ENCODE measurements around the gene PIKFYVE. TPM values are rescaled to one million over a fixed set of nuclear protein-coding genes. Genes with fewer than 3 reads are reported as not detected.
"Not testable (repeated sequence)": the region's sequence is repeated elsewhere in the genome, so short reads cannot be mapped to it uniquely, and the experiment has no call there.

The PIKFYVE gene
- total RNA-seq, 1 donor from 2014 or later, result 28.7 TPM

- Mint-ChIP-seq H3K9me3 (no peaks in the 10 kb centered on the region), H3K27me3 (ENCODE audit: insufficient read depth) (peaks cover 24% of the 10 kb centered on the region), H3K4me3 (no peak overlapping the region), H3K27ac (no peak overlapping the region), H3K4me1 (ENCODE audit: low read depth) (no peaks in the 10 kb centered on the region), H3K36me3 (ENCODE audit: low read depth) (no peaks in the 10 kb centered on the region)
- intact Hi-C loops (cut with micrococcal nuclease), result no loop called here
- no peak for DNase-seq (ENCODE audit: low spot score)
Observed at GRCh38 chr2:208384637-208385036, 118.6 kb downstream of the PIKFYVE start.

- peaks cover 18% of the 10 kb centered on the region for H3K27me3 Mint-ChIP-seq (ENCODE audit: insufficient read depth)
- no peak for DNase-seq (ENCODE audit: low spot score)
- no peaks in the 10 kb centered on the region for H3K36me3 Mint-ChIP-seq (ENCODE audit: low read depth)
- intact Hi-C loops (cut with micrococcal nuclease), result no loop called here
- H3K4me3 Mint-ChIP-seq, result no peak overlapping the region
- H3K9me3 Mint-ChIP-seq, result no peaks in the 10 kb centered on the region
- H3K27ac Mint-ChIP-seq, result no peak overlapping the region
- H3K4me1 Mint-ChIP-seq (ENCODE audit: low read depth), result no peaks in the 10 kb centered on the region
Observed at GRCh38 chr2:208386541-208386940, 120.5 kb downstream of the PIKFYVE start.

DNA sequence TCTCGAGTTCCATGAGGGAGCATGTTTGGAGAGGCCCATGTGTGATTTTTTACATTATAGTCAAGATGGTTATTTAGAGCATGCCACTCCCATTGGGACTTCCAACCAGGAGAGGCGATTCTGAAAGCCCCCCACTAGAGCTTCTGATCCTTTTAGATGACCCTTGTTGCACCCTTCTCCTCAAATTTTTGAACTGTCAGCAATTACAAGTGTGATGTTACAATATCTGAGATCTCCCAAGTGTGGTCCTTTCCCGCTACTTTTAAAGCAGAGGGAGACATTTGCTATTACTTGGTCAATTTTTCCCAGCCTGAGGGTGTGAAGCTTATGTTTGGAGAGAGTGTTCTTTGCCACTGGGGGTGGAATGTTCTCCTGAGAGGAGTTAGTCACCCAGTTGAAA lies 123.9 kb downstream of the PIKFYVE start:
- Mint-ChIP-seq H3K9me3 (no peaks in the 10 kb centered on the region), H3K4me3 (no peak overlapping the region), H3K27ac (no peak overlapping the region), H3K4me1 (ENCODE audit: low read depth) (no peaks in the 10 kb centered on the region), H3K36me3 (ENCODE audit: low read depth) (no peaks in the 10 kb centered on the region), H3K27me3 (ENCODE audit: insufficient read depth) (peaks cover 6% of the 10 kb centered on the region)
- no peak for DNase-seq (ENCODE audit: low spot score)
- intact Hi-C loops (cut with micrococcal nuclease), result no loop called here

DNA sequence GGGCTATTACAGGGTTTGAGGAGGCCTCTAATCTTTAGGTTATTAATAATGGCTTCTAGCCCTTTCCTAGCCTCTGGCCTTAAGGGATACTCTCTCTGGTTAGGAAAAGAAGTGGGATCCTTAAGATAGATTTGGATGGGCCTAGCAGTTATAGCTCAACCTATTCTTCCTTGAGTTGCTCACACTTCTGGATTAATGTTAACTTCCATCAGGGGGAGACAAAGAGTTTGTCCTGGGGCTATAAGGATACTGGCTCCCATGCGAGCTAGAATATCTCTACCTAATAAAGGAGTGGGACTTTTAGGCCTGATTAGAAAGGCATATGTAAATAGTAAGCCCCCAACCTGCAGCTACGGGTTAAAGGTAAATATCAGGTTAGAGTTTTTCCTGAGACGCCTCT lies 126.2 kb downstream of the PIKFYVE start:
- Mint-ChIP-seq H3K36me3 (ENCODE audit: low read depth) (no peaks in the 10 kb centered on the region), H3K27me3 (ENCODE audit: insufficient read depth) (peaks cover 11% of the 10 kb centered on the region), H3K9me3 (no peaks in the 10 kb centered on the region), H3K4me3 (no peak overlapping the region), H3K27ac (no peak overlapping the region), H3K4me1 (ENCODE audit: low read depth) (peaks cover 5% of the 10 kb centered on the region)
- DNase-seq (ENCODE audit: low spot score), result no peak
- intact Hi-C loops (cut with micrococcal nuclease), result no loop called here

- H3K4me1 Mint-ChIP-seq (ENCODE audit: low read depth); H3K27ac Mint-ChIP-seq; H3K36me3 Mint-ChIP-seq (ENCODE audit: low read depth); H3K9me3 Mint-ChIP-seq; DNase-seq (ENCODE audit: low spot score); H3K4me3 Mint-ChIP-seq: not testable (repeated sequence)
- intact Hi-C loops (cut with micrococcal nuclease), result loop anchor here (5.0 kb wide), 2 partner anchors 936 to 1026 kb away; partner anchors contain the start of gene MAP2
- H3K27me3 Mint-ChIP-seq (ENCODE audit: insufficient read depth), result peaks cover 15% of the 10 kb centered on the region
Observed at GRCh38 chr2:208396796-208397195, 130.7 kb downstream of the PIKFYVE start.

GRCh38 chr2:208399201-208399600 lies 133.1 kb downstream of the PIKFYVE start:
- no peak for DNase-seq (ENCODE audit: low spot score)
- H3K27me3 Mint-ChIP-seq (ENCODE audit: insufficient read depth), result peaks cover 28% of the 10 kb centered on the region
- intact Hi-C loops (cut with micrococcal nuclease), result loop anchor here (5.0 kb wide), 2 partner anchors 933 to 1023 kb away; partner anchors contain the start of gene MAP2
- peaks cover 5% of the 10 kb centered on the region for H3K4me1 Mint-ChIP-seq (ENCODE audit: low read depth)
- H3K27ac Mint-ChIP-seq, result no peak overlapping the region
- H3K4me3 Mint-ChIP-seq, result no peak overlapping the region
- no peaks in the 10 kb centered on the region for H3K9me3 Mint-ChIP-seq
- no peaks in the 10 kb centered on the region for H3K36me3 Mint-ChIP-seq (ENCODE audit: low read depth)

- Mint-ChIP-seq H3K9me3 (no peaks in the 10 kb centered on the region), H3K27ac (no peak within 1 kb of the TSS), H3K4me3 (no peak within 1 kb of the TSS), H3K27me3 (ENCODE audit: insufficient read depth) (peaks cover 51% of the 10 kb centered on the region), H3K4me1 (ENCODE audit: low read depth) (no peaks in the 10 kb centered on the region), H3K36me3 (ENCODE audit: low read depth) (no peaks in the 10 kb centered on the region)
- no peak for DNase-seq (ENCODE audit: low spot score)
- intact Hi-C loops (cut with micrococcal nuclease), result no loop called here
Observed at GRCh38 chr2:208406474-208407451, 140.7 kb downstream of the PIKFYVE start, which contains the start of gene PTH2R. Gene PTH2R (plus strand): TSS chr2:208406792. CDS start chr2:208407044, 252 bp downstream.

GRCh38 chr2:208407667-208408066 lies 141.6 kb downstream of the PIKFYVE start:
- no peaks in the 10 kb centered on the region for H3K9me3 Mint-ChIP-seq
- no peak for DNase-seq (ENCODE audit: low spot score)
- H3K27me3 Mint-ChIP-seq (ENCODE audit: insufficient read depth), result peaks cover 45% of the 10 kb centered on the region
- H3K4me1 Mint-ChIP-seq (ENCODE audit: low read depth), result no peaks in the 10 kb centered on the region
- H3K36me3 Mint-ChIP-seq (ENCODE audit: low read depth), result no peaks in the 10 kb centered on the region
- H3K4me3 Mint-ChIP-seq, result no peak overlapping the region
- intact Hi-C loops (cut with micrococcal nuclease), result no loop called here
- H3K27ac Mint-ChIP-seq, result no peak overlapping the region

Other genes starting within 250 kb of the PIKFYVE start
- gene PLEKHM3, start 240.7 kb upstream of the PIKFYVE start, total RNA-seq, result 6.4 and 7.3 TPM in 2 replicates
- not detected in 2 replicates for gene CRYGD, start 141.7 kb upstream of the PIKFYVE start, total RNA-seq
- not detected in 2 replicates for gene CRYGC, start 136.4 kb upstream of the PIKFYVE start, total RNA-seq
- not detected in 2 replicates for gene CRYGB, start 120.1 kb upstream of the PIKFYVE start, total RNA-seq
- gene CRYGA, start 102.7 kb upstream of the PIKFYVE start, total RNA-seq, result not detected in 2 replicates
- not detected in 2 replicates for gene C2orf80, start 76.2 kb upstream of the PIKFYVE start, total RNA-seq
- 23.8 and 23.9 TPM in 2 replicates for gene IDH1, start 11.2 kb upstream of the PIKFYVE start, total RNA-seq
- gene PTH2R, start 140.5 kb downstream of the PIKFYVE start, total RNA-seq, result 0.10 TPM in 1 of 2 replicates, not detected in the other